Glutamatergic neuron (in vitro differentiated cells): ENCODE data around the gene SETD5. TPM values are rescaled to one million over a fixed set of nuclear protein-coding genes. Genes with fewer than 3 reads are reported as not detected.

Source experiments
- DNase-seq: peaks from one replicate; pipeline ENCODE4 v3.0.0; 2022
- H3K27ac Mint-ChIP-seq: one replicate; pipeline ENCODE4 v1.8.0; 2020; ENCODE audit warnings: mild to moderate bottlenecking, mixed read lengths, inconsistent platforms; ENCODE audit not compliant: unreplicated experiment
- H3K27me3 Mint-ChIP-seq: one replicate; pipeline ENCODE4 v1.8.0; 2020; ENCODE audit warnings: mild to moderate bottlenecking, moderate library complexity, mixed read lengths, inconsistent platforms; ENCODE audit not compliant: unreplicated experiment
- H3K36me3 Mint-ChIP-seq: one replicate; pipeline ENCODE4 v1.8.0; 2020; ENCODE audit warnings: mild to moderate bottlenecking, mixed read lengths, inconsistent platforms; ENCODE audit not compliant: unreplicated experiment
- H3K4me1 Mint-ChIP-seq: one replicate; pipeline ENCODE4 v1.8.0; 2020; ENCODE audit warnings: mild to moderate bottlenecking, low read depth, mixed read lengths, inconsistent platforms; ENCODE audit not compliant: unreplicated experiment
- H3K4me3 Mint-ChIP-seq: one replicate; pipeline ENCODE4 v1.8.0; 2020; ENCODE audit warnings: mild to moderate bottlenecking, mixed read lengths, inconsistent platforms; ENCODE audit not compliant: unreplicated experiment
- H3K9me3 Mint-ChIP-seq: one replicate; pipeline ENCODE4 v1.8.0; 2020; ENCODE audit warnings: mild to moderate bottlenecking, moderate library complexity, mixed read lengths, inconsistent platforms; ENCODE audit not compliant: unreplicated experiment
- total RNA-seq: library from RNA; stranded (reverse); fragmentation: NEBNext Ultra II Directional; extraction: Animal tissue kit (Norgen Biotek cat#: 25700); gene quantifications from one replicate; pipeline ENCODE4 v1.2.1, GENCODE V29; 2021; ENCODE audit not compliant: unreplicated experiment
- TF ChIP-seq, protein P1 (sequence below): fragments of 200-600 bp; sonication (generic); IDR thresholded peaks from one replicate; pipeline ENCODE4 v1.5.0; 2021; ENCODE audit not compliant: partially characterized antibody, unreplicated experiment

SETD5 gene
- total RNA-seq, 1 donor from 2014 or later, result 337 TPM

DNA sequence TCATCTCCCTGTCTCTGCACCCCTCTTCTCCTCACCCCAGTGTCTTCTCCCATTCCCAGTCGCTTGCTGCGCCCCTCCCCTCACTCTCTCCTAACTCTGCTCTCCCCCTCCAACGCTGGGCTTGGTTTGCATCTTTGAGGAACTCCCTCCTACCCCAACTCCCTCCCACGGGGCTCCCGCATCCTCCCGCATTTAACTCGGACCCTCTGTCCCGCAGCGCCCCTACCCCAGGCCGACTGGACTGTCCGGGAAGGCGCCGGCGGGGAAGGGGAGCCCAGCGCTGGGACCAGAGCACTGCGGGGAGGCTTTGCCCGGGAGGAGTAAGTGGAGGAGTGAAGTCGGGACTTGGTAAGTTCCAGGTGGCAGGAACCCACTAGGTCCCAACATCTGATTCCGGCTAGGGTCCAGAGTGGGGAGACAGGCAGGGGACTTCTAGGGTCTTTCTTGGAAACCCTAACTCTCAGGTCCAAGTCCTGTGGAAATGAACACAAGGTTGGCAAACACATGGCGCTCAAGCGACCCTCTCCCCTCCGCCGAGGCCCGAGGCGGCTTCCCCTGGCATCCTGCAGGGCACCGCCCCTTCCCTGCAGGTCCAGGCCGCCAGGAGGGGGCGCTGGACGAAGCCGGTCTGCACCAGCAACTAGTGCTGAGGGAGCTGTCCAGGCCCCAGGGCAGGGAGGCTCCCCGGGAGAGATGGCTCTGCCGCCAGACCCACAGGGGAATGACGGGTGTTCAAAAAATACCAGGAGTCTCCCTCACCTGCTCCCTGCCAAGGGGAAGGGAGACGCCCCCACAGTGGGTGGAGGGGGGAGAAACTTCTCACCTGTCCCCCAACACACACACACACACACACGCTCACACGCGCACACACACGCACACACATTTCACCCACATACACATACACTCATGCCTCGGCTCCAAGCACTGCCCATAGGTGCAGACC lies 103.0 kb downstream of the SETD5 start:
- peaks cover 10% of the 10 kb centered on the region for H3K4me1 Mint-ChIP-seq

DNA sequence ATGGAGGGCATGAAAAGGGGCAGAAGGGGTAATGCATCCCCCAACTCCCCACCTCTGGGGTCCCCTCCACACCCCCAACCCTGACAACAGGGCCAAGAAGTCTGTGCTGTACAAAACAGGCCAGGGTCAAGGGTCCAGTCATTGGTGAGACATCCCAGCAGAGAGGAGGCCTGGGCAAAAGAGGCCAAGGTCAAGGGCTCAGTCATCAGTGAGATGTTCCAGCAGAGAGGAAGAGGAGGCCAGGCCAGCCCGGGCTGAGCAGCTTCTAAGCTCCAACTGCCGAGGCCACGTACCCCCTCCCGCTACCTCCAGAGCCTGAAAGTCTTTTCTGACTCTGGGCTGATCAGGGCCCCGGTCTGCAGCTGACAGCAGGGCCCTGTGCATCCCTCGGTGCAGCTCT lies 103.8 kb downstream of the SETD5 start:
- H3K4me1 Mint-ChIP-seq, result peaks cover 10% of the 10 kb centered on the region
- H3K27ac Mint-ChIP-seq, result no peak overlapping the region
- H3K36me3 Mint-ChIP-seq, result peaks cover 6% of the 10 kb centered on the region
- peak overlapping the region; percentile 82 for H3K4me3 Mint-ChIP-seq
- DNase-seq, result no peak
- TF ChIP-seq, protein P1, sequence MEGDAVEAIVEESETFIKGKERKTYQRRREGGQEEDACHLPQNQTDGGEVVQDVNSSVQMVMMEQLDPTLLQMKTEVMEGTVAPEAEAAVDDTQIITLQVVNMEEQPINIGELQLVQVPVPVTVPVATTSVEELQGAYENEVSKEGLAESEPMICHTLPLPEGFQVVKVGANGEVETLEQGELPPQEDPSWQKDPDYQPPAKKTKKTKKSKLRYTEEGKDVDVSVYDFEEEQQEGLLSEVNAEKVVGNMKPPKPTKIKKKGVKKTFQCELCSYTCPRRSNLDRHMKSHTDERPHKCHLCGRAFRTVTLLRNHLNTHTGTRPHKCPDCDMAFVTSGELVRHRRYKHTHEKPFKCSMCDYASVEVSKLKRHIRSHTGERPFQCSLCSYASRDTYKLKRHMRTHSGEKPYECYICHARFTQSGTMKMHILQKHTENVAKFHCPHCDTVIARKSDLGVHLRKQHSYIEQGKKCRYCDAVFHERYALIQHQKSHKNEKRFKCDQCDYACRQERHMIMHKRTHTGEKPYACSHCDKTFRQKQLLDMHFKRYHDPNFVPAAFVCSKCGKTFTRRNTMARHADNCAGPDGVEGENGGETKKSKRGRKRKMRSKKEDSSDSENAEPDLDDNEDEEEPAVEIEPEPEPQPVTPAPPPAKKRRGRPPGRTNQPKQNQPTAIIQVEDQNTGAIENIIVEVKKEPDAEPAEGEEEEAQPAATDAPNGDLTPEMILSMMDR, result no peak
- H3K27me3 Mint-ChIP-seq, result peaks cover 9% of the 10 kb centered on the region
- H3K9me3 Mint-ChIP-seq, result peaks cover 8% of the 10 kb centered on the region

More for the DNA sequence above, 103.0 kb downstream of the SETD5 start:
- Mint-ChIP-seq H3K27ac (peak overlapping the region; percentile 52), H3K36me3 (peaks cover 8% of the 10 kb centered on the region), H3K4me3 (peak overlapping the region; percentile 84), H3K9me3 (peaks cover 8% of the 10 kb centered on the region), H3K27me3 (peaks cover 9% of the 10 kb centered on the region)
- DNase-seq, result peak; percentile 97
- TF ChIP-seq, protein P1, result peak; percentile 86

DNA sequence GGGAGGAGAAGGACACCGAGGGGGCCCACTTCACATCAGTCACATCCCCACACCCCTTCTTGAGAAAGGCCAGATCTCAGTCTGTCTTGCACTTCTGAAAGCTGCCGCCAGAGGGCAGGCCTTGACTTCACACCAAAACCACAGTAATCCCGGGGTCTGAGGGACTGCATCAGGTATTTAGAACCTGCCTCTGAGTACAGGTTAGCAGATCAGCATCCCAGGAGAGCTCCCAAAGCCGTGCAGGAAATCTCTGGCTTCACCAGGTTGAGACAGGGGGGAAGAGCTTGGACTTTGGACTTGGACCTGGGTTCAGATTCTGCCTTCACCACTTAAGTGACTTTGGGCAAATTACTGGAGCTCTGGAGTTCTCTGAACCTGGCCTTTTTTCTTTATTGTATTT lies 105.9 kb downstream of the SETD5 start:
- Mint-ChIP-seq H3K4me3 (no peak overlapping the region), H3K27me3 (peaks cover 6% of the 10 kb centered on the region), H3K9me3 (peaks cover 8% of the 10 kb centered on the region)

GRCh38 chr3:9507586-9508578 lies 110.5 kb downstream of the SETD5 start:
- TF ChIP-seq, protein P1, result no peak
- H3K27me3 Mint-ChIP-seq, result peaks cover 11% of the 10 kb centered on the region
- DNase-seq, result no peak
- H3K9me3 Mint-ChIP-seq, result peaks cover 3% of the 10 kb centered on the region
- H3K36me3 Mint-ChIP-seq, result no peaks in the 10 kb centered on the region
- H3K4me1 Mint-ChIP-seq, result peaks cover 4% of the 10 kb centered on the region
- H3K4me3 Mint-ChIP-seq, result no peak overlapping the region
- no peak overlapping the region for H3K27ac Mint-ChIP-seq

More for the DNA sequence above, 105.9 kb downstream of the SETD5 start:
- peak; percentile 87 for DNase-seq
- Mint-ChIP-seq H3K27ac (no peak overlapping the region), H3K4me1 (peaks cover 10% of the 10 kb centered on the region), H3K36me3 (no peaks in the 10 kb centered on the region)
- TF ChIP-seq, protein P1, result peak; percentile 98
